H9 (cell line): ENCODE data around the gene SULT2A1. TPM values are rescaled to one million over a fixed set of nuclear protein-coding genes. Genes with fewer than 3 reads are reported as not detected.
A peak's percentile ranks its signal among the peaks of the same experiment; 100 is the strongest.
"Not testable (repeated sequence)": the region's sequence is repeated elsewhere in the genome, so short reads cannot be mapped to it uniquely, and the experiment has no call there.

Source experiments
- DNase-seq: peaks from one replicate; pipeline ENCODE4 v3.0.0-alpha.2; 2017
- H2AFZ ChIP-seq: one replicate; pipeline ENCODE4 v1.6.1; 2013; ENCODE audit warnings: mild to moderate bottlenecking, low read length, control low read depth, moderate library complexity
- H2AK5ac ChIP-seq: 2 replicates; pipeline ENCODE4 v1.6.1; 2013; ENCODE audit warnings: low read length, control low read depth, mixed read lengths; ENCODE audit not compliant: insufficient read length
- H2BK120ac ChIP-seq: one replicate; pipeline ENCODE4 v1.6.1; 2013; ENCODE audit warnings: low read depth, mild to moderate bottlenecking, low read length, control low read depth, inconsistent platforms; ENCODE audit not compliant: poor library complexity, severe bottlenecking
- H2BK12ac ChIP-seq: 2 replicates; pipeline ENCODE4 v1.6.1; 2013; ENCODE audit warnings: low read length, control low read depth, mixed read lengths, low read depth; ENCODE audit not compliant: insufficient read length
- H2BK15ac ChIP-seq: 2 replicates; pipeline ENCODE4 v1.6.1; 2013; ENCODE audit warnings: low read depth, low read length, control low read depth
- H2BK20ac ChIP-seq: one replicate; pipeline ENCODE4 v1.6.1; 2013; ENCODE audit warnings: low read depth, mild to moderate bottlenecking, low read length, control low read depth, inconsistent platforms; ENCODE audit not compliant: poor library complexity, severe bottlenecking
- H2BK5ac ChIP-seq: 2 replicates; pipeline ENCODE4 v1.6.1; 2013; ENCODE audit warnings: low read length, control low read depth, mixed read lengths; ENCODE audit not compliant: insufficient read length
- H3K14ac ChIP-seq: 2 replicates; pipeline ENCODE4 v1.6.1; 2013; ENCODE audit warnings: low read length, control low read depth; ENCODE audit not compliant: insufficient read depth
- H3K18ac ChIP-seq: 2 replicates; pipeline ENCODE4 v1.6.1; 2013; ENCODE audit warnings: low read depth, mild to moderate bottlenecking, mixed read lengths, low read length, control low read depth; ENCODE audit not compliant: insufficient read length
- H3K23ac ChIP-seq: 2 replicates; pipeline ENCODE4 v1.6.1; 2013; ENCODE audit warnings: low read length, control low read depth, mixed read lengths, low read depth; ENCODE audit not compliant: insufficient read length
- H3K23me2 ChIP-seq: 2 replicates; pipeline ENCODE4 v1.6.1; 2013; ENCODE audit warnings: low read depth, mild to moderate bottlenecking, mixed read lengths, low read length, control low read depth; ENCODE audit not compliant: insufficient read length, poor library complexity, severe bottlenecking
- H3K27ac ChIP-seq: 2 replicates; pipeline ENCODE4 v1.5.1; 2013; ENCODE audit warnings: low read length, control low read depth, mixed read lengths, low read depth; ENCODE audit not compliant: insufficient read length
- H3K27me3 ChIP-seq: 2 replicates; pipeline ENCODE4 v1.6.1; 2013; ENCODE audit warnings: low read length, control low read depth, inconsistent platforms; ENCODE audit not compliant: insufficient read depth
- H3K4ac ChIP-seq: 2 replicates; pipeline ENCODE4 v1.6.1; 2013; ENCODE audit warnings: low read depth, mild to moderate bottlenecking, control low read depth, inconsistent platforms, low read length, moderate library complexity
- H3K4me1 ChIP-seq: 2 replicates; pipeline ENCODE4 v1.6.1; 2013; ENCODE audit warnings: low read length, control low read depth, inconsistent platforms; ENCODE audit not compliant: insufficient read depth
- H3K4me2 ChIP-seq: 2 replicates; pipeline ENCODE4 v1.6.1; 2013; ENCODE audit warnings: low read length, control low read depth, mixed read lengths; ENCODE audit not compliant: insufficient read length, insufficient read depth
- H3K56ac ChIP-seq: 2 replicates; pipeline ENCODE4 v1.6.1; 2013; ENCODE audit warnings: low read depth, mild to moderate bottlenecking, mixed read lengths, low read length, control low read depth; ENCODE audit not compliant: insufficient read length
- H3K79me1 ChIP-seq: 2 replicates; pipeline ENCODE4 v1.6.1; 2013; ENCODE audit warnings: low read depth, mild to moderate bottlenecking, moderate library complexity, low read length, control low read depth, inconsistent platforms; ENCODE audit not compliant: insufficient read depth, poor library complexity, severe bottlenecking
- H3K79me2 ChIP-seq: 2 replicates; pipeline ENCODE4 v1.6.1; 2013; ENCODE audit warnings: low read length, control low read depth, inconsistent platforms; ENCODE audit not compliant: insufficient read depth
- H3K9ac ChIP-seq: 2 replicates; pipeline ENCODE4 v1.6.1; 2013; ENCODE audit warnings: low read length, control low read depth, mixed read lengths; ENCODE audit not compliant: insufficient read length; ENCODE audit errors: extremely low read depth
- H3K9me3 ChIP-seq: one replicate; pipeline ENCODE4 v1.6.1; 2013; ENCODE audit warnings: low read depth, low read length, inconsistent platforms; ENCODE audit not compliant: control insufficient read depth
- H3T11ph ChIP-seq: one replicate; pipeline ENCODE4 v1.6.1; 2013; ENCODE audit warnings: mild to moderate bottlenecking, low read length, control low read depth, inconsistent platforms
- H4K20me1 ChIP-seq: one replicate; pipeline ENCODE4 v1.6.1; 2013; ENCODE audit not compliant: control insufficient read depth, insufficient read length, insufficient read depth
- H4K5ac ChIP-seq: 2 replicates; pipeline ENCODE4 v1.6.1; 2013; ENCODE audit warnings: low read depth, mild to moderate bottlenecking, mixed read lengths, low read length, control low read depth; ENCODE audit not compliant: insufficient read length
- H4K8ac ChIP-seq: replicated peaks from 2 replicates; pipeline ENCODE4 v1.6.1; 2013; ENCODE audit warnings: low read length, control low read depth, mixed read lengths, low read depth; ENCODE audit not compliant: insufficient read length
- H4K91ac ChIP-seq: 2 replicates; pipeline ENCODE4 v1.6.1; 2013; ENCODE audit warnings: low read depth, mild to moderate bottlenecking, moderate library complexity, mixed read lengths, low read length, control low read depth; ENCODE audit not compliant: insufficient read length
- H3K27ac Mint-ChIP-seq, 3 experiments: 2 replicates in 2 of 3; 3 replicates in 1 of 3; pipeline ENCODE4 v1.8.0; 2020 to 2021; ENCODE audit warnings: mixed read lengths in 3 of 3, mild to moderate bottlenecking in 1 of 3, moderate library complexity in 1 of 3
- H3K27me3 Mint-ChIP-seq: 2 replicates; pipeline ENCODE4 v1.8.0; 2021; ENCODE audit warnings: low read depth, mild to moderate bottlenecking, moderate library complexity, mixed read lengths
- H3K36me3 Mint-ChIP-seq, 3 experiments: 2 replicates in 2 of 3; 3 replicates in 1 of 3; pipeline ENCODE4 v1.8.0; 2020 to 2021; ENCODE audit warnings: low read depth in 3 of 3, mixed read lengths in 3 of 3; ENCODE audit not compliant: insufficient read depth in 1 of 3
- H3K4me1 Mint-ChIP-seq, 2 experiments: 2 replicates each; pipeline ENCODE4 v1.8.0; 2020; ENCODE audit warnings: mixed read lengths in 2 of 2
- H3K4me3 Mint-ChIP-seq, 2 experiments: 2 replicates in 1 of 2; 3 replicates in 1 of 2; pipeline ENCODE4 v1.8.0; 2020 to 2021; ENCODE audit warnings: mild to moderate bottlenecking in 2 of 2, mixed read lengths in 2 of 2, moderate library complexity in 1 of 2
- H3K9me3 Mint-ChIP-seq, 2 experiments: 2 replicates in 1 of 2; 3 replicates in 1 of 2; pipeline ENCODE4 v1.8.0; 2020; ENCODE audit warnings: mild to moderate bottlenecking in 2 of 2, mixed read lengths in 2 of 2, moderate library complexity in 1 of 2
- CTCF ChIP-seq: fragments of 200-600 bp; sonication (generic); conservative IDR thresholded peaks from 3 replicates; pipeline ENCODE4 v1.8.0; 2021; ENCODE audit warnings: antibody characterized with exemption, mild to moderate bottlenecking
- WGBS: extraction: QIAGEN DNeasy Blood & Tissue Kit; methylation state at CpG from one replicate; pipeline ENCODE4 v1.1.7; 2013; ENCODE audit warnings: missing lambda C conversion rate, low lambda C conversion rate, mixed read lengths; ENCODE audit not compliant: insufficient read length; ENCODE audit errors: extremely low coverage; 5-methylcytosine and 5-hydroxymethylcytosine counted together
- total RNA-seq: library from RNA; stranded (reverse); gene quantifications from 2 replicates; pipeline ENCODE4 v1.2.1, GENCODE V29; 2021

Gene SULT2A1
- total RNA-seq, 1 experiment from 2014 or later, result not detected

DNA sequence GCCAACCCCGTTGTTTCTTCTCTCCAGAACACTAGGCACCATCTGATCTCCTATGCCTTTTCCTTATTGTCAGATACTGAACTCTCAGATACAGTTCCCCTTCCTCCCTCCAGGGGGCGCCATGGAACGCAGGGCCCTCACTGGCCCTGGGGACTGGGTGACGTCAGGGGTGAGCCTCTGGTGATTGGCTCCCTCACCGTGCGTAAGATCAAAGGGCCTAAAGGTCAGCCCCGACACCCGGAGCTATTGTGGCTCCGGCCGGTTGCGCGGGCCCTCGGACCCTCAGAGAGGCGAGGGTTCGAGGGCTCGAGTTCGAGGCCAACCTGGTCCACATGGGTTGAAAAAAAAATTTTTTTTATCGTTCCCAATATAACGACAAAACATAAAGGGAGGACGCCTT is 42.5 kb upstream of the SULT2A1 start:
- H2BK120ac ChIP-seq, DNase-seq, H3K27ac ChIP-seq, H2BK20ac ChIP-seq, H3K4ac ChIP-seq, H3K4me1 ChIP-seq, H2AK5ac ChIP-seq, H4K91ac ChIP-seq, H3T11ph ChIP-seq, H2BK5ac ChIP-seq, H4K20me1 ChIP-seq, H4K5ac ChIP-seq, H3K9me3 Mint-ChIP-seq, H2AFZ ChIP-seq, H3K27me3 Mint-ChIP-seq, H3K56ac ChIP-seq, H4K8ac ChIP-seq, H3K79me2 ChIP-seq, H3K36me3 Mint-ChIP-seq, H2BK15ac ChIP-seq, H3K23me2 ChIP-seq, H3K4me1 Mint-ChIP-seq, H2BK12ac ChIP-seq, H3K79me1 ChIP-seq, H3K27ac Mint-ChIP-seq, H3K23ac ChIP-seq, H3K4me2 ChIP-seq, H3K14ac ChIP-seq, H3K9me3 ChIP-seq, H3K18ac ChIP-seq, H3K9ac ChIP-seq, H3K4me3 Mint-ChIP-seq, H3K27me3 ChIP-seq: not testable (repeated sequence)
- TF ChIP-seq CTCF, result peak; percentile 32; the same call in 2 of the 3 replicates
- no CpG with 5 or more reads among the region's 20 CpGs for whole genome bisulfite sequencing
